SK-N-MC (cell line): ENCODE measurements around the gene KLHL6.

ENCODE experiments used
- DNase-seq: peaks from one replicate; pipeline ENCODE4 v3.0.0-alpha.2; 2011; ENCODE audit warnings: low read depth, low spot score
- H3K27ac ChIP-seq: fragments of 200-600 bp; sonication (generic); 2 replicates; pipeline ENCODE4 v1.5.1; 2016; ENCODE audit warnings: mixed run types
- H3K36me3 ChIP-seq: fragments of 200-600 bp; sonication (generic); 2 replicates; pipeline ENCODE4 v1.6.1; 2017; ENCODE audit warnings: antibody characterized with exemption, low read length, mixed read lengths; ENCODE audit not compliant: insufficient read depth
- H3K4me3 ChIP-seq: fragments of 200-600 bp; sonication (generic); 2 replicates; pipeline ENCODE4 v1.5.1; 2016
- H3K9ac ChIP-seq: fragments of 200-600 bp; sonication (generic); 2 replicates; pipeline ENCODE4 v1.8.0; 2017; ENCODE audit warnings: mixed run types, mixed read lengths; ENCODE audit not compliant: insufficient read length
- H3K9me3 ChIP-seq: fragments of 200-600 bp; sonication (generic); 2 replicates; pipeline ENCODE4 v1.6.1; 2017; ENCODE audit warnings: low read depth, mild to moderate bottlenecking, antibody characterized with exemption, low read length, moderate library complexity, mixed read lengths
- EZH2 ChIP-seq: fragments of 200-600 bp; sonication (generic); IDR thresholded peaks from one replicate; pipeline ENCODE4 v1.6.1; 2017; ENCODE audit warnings: antibody characterized with exemption
- FOXP2 ChIP-seq: optimal IDR thresholded peaks from 2 replicates; pipeline ENCODE3; 2011; ENCODE audit warnings: mild to moderate bottlenecking, moderate library complexity; ENCODE audit not compliant: insufficient read depth; ENCODE audit errors: extremely low read length, control extremely low read depth
- POLR2AphosphoS5 ChIP-seq: IDR thresholded peaks from 2 replicates; pipeline ENCODE4 v1.6.1; 2012; ENCODE audit warnings: mild to moderate bottlenecking, low read depth, low read length, borderline replicate concordance

KLHL6 gene

DNA sequence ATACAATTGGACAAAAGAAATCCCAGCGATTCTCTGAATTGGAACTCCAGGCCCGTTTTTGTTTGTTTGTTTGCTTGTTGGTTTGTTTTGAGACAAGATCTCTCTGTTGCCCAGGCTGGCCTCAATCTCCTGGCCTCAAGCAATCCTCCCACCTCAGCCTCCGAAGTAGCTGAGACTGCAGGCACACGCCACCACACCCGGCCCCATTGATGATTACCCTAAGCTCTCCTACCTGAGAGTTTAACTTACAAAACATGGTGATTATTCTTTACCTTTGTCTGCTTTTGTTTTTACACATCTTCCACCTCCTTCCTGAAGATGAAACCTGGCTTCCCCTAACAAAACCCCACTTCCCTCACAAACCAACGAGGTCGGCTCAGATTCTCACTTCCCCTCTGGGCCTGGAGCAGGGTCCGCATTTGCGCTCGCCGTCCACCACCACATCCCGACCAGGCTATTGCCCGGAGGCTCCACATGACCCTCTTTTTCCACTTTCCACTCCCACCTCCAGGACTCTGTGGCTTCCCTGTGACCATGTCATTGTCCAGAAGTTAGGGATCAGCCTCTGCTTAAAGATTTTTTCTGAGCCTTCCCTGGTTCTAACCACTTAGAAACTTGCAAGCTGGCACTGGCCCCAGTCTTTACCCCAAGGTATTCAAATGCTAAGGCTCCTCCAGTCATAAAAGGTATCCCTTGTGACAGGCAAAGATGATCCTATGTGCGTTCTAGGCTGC is 14.8 kb downstream of the KLHL6 start:
- H3K9me3 ChIP-seq = no peaks in the 10 kb centered on the region
- DNase-seq = no peak
- no peak overlapping the region for H3K27ac ChIP-seq
- no peak overlapping the region for H3K9ac ChIP-seq
- no peak for TF ChIP-seq POLR2AphosphoS5
- no peak for TF ChIP-seq FOXP2
- no peak overlapping the region for H3K4me3 ChIP-seq
- H3K36me3 ChIP-seq = no peaks in the 10 kb centered on the region

DNA sequence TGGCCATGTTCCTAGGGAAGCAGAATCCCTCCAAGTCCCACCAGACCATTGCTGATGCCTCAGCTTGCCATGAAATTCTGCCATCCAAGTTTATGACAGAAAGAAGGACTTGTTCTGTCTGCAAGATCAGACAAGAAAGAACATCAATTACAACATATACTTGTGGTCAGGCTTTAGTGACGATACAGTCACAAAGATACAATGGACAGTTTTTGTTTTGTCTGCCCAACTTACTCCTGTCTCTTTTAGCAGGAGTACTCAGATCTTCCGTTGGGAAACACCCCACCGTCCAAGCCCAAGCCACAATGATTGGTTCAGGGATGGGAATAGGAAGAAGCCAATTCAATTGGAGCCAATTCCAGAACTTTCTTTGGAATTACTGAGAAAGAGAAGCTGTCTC is 15.7 kb downstream of the KLHL6 start:
- Histone ChIP-seq H3K27ac (no peak overlapping the region), H3K4me3 (no peak overlapping the region), H3K9me3 (no peaks in the 10 kb centered on the region), H3K36me3 (no peaks in the 10 kb centered on the region), H3K9ac (no peak overlapping the region)
- no peak for TF ChIP-seq EZH2
- DNase-seq = no peak

DNA sequence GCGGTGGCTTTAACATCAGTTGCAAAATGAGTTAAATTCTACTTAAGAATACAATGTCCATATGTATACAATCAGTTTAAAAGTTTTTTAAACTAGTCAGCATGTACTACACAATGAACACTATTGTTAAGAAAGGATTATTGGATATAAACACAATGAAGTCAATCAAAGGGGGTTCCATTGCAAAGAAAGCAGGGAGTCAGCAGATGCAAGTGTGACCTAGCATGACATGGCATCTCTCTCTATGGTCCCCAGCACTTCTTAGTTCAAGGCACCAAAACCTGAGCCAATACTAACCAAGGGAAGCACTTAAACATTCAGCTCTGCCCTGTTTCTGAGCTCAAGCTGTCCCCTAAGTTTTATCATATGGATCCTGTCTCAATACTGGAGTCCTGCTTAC is 17.0 kb downstream of the KLHL6 start:
- H3K27ac ChIP-seq = no peak overlapping the region
- no peaks in the 10 kb centered on the region for H3K36me3 ChIP-seq
- H3K9me3 ChIP-seq = no peaks in the 10 kb centered on the region
- TF ChIP-seq POLR2AphosphoS5 (no peak), FOXP2 (no peak), EZH2 (no peak)
- no peak for DNase-seq
- H3K9ac ChIP-seq = no peak overlapping the region
- no peak overlapping the region for H3K4me3 ChIP-seq

DNA sequence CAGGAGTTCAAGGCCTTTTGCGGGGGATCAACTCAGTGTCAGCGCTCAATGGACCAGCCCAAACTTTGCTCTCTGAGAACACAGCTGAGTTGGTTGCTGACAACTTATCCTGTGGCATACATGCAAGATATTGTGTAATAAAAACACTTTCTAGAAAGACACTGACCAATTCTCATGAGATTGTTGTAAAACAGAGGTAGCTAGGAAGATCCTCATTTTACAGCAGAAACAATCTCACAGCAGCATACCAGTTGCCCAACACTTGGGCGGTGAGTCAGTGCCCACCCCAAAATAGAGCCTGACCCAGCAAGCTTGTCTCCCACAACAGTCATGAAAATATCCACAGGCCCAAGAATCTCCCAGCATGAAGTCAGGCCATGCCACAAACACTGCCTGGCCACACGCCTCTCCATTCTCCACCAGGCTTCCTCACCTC is 18.2 kb downstream of the KLHL6 start:
- H3K36me3 ChIP-seq = no peaks in the 10 kb centered on the region
- H3K27ac ChIP-seq = no peak overlapping the region
- H3K4me3 ChIP-seq = no peak overlapping the region
- TF ChIP-seq POLR2AphosphoS5 (no peak), FOXP2 (no peak), EZH2 (no peak)
- H3K9ac ChIP-seq = no peak overlapping the region
- DNase-seq = no peak
- H3K9me3 ChIP-seq = no peaks in the 10 kb centered on the region

DNA sequence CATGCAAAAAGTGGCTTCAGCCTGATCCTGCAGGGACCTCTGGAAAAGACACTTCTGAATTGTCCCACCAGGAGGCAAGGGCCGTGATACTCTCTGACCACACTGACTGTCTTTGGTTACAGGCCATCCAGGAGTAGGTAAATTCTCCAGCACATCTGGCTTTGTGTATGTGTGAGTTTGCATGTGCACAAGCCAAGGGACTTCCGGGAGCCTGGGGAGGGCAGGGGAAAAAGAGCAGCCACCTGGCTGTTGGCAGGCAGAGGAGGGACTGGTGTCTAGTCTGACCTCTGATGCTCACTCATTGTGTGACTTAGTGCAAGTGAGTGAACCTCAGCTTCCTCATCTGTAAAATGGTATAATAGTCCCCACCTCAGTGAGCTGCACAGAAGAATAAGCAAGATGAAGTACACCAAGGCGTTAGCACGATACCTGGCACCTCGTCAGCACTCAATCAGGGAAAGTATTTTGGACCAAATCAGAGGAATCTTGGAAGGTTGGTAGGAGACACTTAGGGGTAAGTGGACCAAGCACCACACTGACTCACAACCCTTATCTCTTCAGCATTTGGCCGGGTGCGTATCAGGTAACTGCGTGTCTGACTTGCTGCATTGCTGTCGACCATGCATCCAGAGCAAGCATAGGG is 19.1 kb downstream of the KLHL6 start:
- Histone ChIP-seq H3K9ac (no peak overlapping the region), H3K9me3 (no peaks in the 10 kb centered on the region), H3K27ac (no peak overlapping the region), H3K4me3 (no peak overlapping the region), H3K36me3 (no peaks in the 10 kb centered on the region)
- TF ChIP-seq FOXP2 = no peak
- TF ChIP-seq POLR2AphosphoS5 = no peak
- TF ChIP-seq EZH2 = no peak
- no peak for DNase-seq

DNA sequence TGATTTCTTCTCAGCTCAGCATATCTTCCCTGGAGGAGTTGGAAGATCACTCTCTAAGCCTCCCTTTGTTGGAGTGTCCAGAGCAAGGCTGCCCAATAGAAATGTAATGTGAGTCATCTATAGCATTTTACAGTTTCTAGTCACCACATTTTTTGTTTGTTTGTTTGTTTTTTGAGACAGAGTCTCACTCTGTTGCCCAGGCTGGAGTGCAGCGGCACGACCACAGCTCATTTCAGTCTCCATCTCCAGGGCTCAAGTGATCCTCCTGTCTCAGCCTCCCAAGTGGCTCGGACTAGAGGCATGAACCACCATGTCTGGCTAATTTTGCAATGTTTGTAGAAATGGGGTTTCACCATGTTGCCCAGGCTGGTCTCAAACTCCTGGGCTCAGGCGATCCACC is 21.3 kb downstream of the KLHL6 start:
- no peaks in the 10 kb centered on the region for H3K36me3 ChIP-seq
- no peak for TF ChIP-seq POLR2AphosphoS5
- no peak for DNase-seq
- no peak overlapping the region for H3K27ac ChIP-seq
- H3K9ac ChIP-seq = no peak overlapping the region
- no peak overlapping the region for H3K4me3 ChIP-seq
- no peaks in the 10 kb centered on the region for H3K9me3 ChIP-seq

DNA sequence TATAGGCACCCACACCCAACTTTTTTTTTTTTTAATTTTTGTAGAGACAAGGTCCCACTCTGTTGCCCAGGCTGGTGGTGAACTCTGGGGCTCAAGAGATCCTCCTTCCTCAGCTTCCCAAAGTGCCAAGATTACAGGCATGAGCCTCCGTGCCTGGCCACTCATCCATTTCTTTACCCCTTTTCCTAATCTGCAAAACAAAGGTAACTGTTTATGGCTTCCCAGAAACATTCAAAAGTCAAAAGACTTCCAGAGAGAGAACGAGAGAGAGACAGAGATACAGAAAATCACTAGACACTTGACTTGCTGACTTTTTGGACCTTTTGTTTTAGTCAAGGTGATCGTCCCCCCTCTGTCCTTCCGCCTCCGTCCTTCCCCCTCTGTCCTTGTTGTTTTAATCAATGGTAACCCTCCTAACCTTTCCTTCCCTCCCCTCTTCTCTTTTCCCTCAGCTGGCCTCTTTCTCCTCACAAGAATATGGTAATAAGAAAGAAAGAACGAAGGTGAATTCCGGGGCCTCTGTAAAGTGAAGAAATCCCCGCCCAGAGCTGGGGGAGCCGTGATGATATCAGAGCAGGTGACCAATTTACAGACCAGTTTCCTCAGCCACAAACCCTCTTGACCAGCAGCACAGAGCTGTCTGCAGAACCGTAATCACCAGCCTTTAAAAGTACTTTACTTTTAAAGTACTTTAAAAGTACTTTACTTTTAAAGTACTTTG is 21.9 kb downstream of the KLHL6 start:
- no peak overlapping the region for H3K9ac ChIP-seq
- no peak overlapping the region for H3K27ac ChIP-seq
- no peaks in the 10 kb centered on the region for H3K36me3 ChIP-seq
- no peak for DNase-seq
- TF ChIP-seq EZH2 (no peak), POLR2AphosphoS5 (no peak), FOXP2 (no peak)
- no peak overlapping the region for H3K4me3 ChIP-seq
- H3K9me3 ChIP-seq = no peaks in the 10 kb centered on the region

DNA sequence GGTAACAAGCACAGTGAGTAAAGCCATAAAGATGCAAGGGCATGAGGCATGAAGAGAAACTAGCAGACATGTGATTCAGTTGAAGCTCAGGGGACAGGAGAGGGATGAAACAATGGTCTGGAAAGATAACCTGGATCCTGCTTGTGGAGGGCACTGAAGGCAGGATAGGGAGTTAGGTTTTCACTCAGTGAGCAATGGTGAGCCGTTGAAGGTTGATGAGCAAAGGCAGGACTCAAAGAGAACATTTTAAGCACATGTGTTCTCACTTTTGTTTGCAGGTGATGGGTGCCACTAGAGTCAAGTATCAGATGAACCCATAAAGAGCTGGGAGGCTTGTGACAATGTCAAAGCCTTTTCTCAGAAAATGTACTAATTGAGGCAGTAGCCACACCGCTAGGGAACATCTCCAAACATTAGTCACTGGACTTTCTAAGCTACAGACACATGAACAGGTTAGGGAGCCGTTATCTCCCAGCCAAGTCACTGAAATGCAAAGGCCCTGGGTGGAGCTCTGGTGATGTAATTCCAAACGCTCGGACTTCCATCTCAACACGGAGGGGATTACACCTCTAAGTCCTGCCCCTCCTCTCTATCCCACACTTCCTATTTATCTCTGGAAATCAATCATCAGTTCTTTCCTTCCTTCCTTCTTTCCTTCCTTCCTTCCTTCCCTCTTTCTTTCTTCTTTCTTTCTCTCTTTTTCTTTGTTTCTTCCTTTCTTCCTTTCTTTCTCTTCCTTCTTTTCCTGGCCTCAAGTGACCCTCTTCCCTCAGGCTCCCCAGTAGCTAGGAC is 22.7 kb downstream of the KLHL6 start:
- Histone ChIP-seq H3K9me3 (no peaks in the 10 kb centered on the region), H3K36me3 (no peaks in the 10 kb centered on the region), H3K4me3 (no peak overlapping the region), H3K9ac (no peak overlapping the region), H3K27ac (no peak overlapping the region)
- no peak for DNase-seq
- no peak for TF ChIP-seq FOXP2
- no peak for TF ChIP-seq EZH2
- TF ChIP-seq POLR2AphosphoS5 = no peak
